NCI-H1417 (cell line): ENCODE results near the gene PRKRA.
"Not testable (repeated sequence)": the region's sequence is repeated elsewhere in the genome, so short reads cannot be mapped to it uniquely, and the experiment has no call there.

ENCODE experiments used
- DNase-seq, 3 experiments: peaks; one replicate each; lab custom pipeline; 2025; lab: John Stamatoyannopoulos, UW

PRKRA gene

DNA sequence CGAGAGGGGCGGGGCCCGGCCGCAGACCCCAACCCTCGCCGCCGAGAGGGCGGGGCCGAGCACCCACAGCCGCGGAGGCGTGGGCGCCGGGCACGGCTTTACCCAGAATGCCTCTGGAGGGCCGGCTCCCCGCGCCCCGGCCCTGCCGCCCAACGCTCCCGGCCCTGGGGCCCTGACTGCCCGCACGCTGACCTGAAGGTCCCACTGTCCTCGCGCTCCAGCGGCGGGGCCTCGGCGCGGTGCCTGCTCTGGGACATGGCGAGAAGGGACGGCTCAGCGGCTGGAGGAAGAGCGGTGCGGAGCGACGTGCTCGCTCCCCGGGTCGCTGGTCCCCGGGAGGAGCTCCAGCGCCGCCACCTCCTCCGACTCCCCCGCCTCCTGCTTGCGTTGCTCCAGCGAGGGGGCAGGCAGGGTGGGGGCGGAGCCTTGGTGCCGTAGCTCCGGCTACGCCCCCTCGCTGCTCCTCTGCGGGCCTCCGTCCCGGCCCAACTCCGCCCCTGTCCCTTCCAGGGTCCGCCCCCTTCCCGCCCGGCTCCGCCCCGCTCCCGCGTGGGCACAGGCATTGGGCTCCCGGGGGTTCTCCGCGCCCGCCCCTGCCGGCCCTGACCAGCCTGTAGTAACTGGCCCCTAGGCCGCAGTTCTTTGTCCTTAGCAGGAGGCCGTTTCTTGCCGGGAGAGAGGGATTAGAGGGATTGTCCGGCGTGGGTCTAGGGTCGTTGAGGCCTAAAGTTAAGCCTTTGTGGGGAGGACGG, at the start of gene PRKRA, which contains the start of gene PJVK:
PRKRA (minus strand) TSS at position 402 of the 752 bp plus-strand sequence; CDS start at position 257, 145 bp downstream.
PJVK (plus strand) TSS at position 605 of the 752 bp plus-strand sequence. CDS start 2,032 bp downstream, outside the sequence.
- peak; percentile 85 to 98 (median 98) for DNase-seq

DNA sequence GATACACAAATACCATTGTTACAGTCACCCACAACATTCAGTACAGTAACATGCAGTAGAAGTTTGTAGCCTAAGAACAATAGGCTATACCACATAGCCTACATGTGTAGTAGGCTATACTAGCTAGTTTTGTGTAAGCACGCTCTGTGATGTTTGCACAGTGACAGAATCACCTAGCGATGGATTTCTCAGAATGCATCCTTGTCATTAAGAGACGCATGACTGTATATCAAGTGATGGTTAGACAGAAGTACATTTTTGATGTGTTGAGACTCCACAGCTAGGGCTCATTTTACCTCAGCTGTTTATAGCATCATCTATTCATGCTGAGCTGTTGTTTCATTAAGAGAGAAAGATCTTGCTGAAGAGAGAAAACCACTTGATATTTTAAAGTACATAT, 48.7 kb upstream of the PRKRA start:
- DNase-seq, result no peak

DNA sequence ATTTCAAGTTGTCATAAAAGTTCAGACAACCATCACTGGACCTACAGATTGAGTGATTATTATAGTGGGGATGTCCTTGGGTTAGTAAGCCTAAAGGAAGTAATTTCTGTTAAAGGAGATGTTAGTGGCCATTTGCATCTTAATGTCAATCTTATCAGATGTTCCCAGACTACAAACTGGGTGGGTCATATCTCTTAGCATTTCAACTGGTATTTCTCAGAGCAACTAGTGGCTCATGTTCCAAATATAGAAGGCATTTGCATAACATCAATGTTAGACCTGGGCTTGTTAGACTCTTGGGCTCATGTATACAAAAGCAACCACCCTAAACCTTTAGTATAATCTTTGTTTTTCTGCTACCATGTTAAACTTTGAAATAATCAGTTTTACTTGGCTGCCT, 47.2 kb upstream of the PRKRA start:
- DNase-seq, result no peak

DNA sequence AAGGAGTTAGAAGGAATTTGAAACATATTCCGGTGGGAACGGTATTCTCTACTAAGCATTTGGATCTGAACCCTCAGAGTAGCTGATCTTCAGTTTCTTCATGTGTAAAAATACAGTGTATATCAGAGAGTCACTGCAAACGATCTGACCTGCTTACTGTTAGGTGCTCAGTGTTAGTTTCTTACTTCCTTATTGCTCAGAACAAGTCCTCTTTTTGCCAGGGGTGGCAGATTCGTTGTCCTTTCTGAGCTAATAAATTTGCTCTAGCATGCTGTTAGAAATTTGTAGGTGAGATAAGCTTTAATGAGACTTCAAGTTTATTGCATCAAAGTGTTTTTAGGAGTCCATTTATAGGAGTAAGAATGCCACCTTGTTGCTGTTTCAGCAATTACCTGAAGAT, 45.1 kb upstream of the PRKRA start:
- no peak for DNase-seq

DNA sequence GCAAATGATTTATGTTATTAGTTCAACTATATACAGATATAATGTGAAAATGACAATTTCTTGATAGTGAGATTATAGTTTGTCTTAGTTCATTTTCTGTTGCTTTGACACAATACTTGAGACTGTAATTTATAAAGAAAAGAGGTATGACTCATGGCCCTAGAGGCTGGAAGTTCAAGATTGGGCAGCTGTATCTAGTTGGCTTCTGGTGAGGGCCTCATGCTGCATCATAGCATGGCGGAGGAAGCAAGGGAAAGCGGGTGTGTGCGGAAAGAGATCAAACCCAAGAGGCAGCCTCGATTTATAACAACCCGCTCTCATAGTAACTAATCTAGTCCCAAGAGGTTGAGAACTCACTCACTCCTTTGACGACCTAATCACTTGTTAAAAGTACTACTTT, 40.6 kb upstream of the PRKRA start:
- DNase-seq, result no peak

DNA sequence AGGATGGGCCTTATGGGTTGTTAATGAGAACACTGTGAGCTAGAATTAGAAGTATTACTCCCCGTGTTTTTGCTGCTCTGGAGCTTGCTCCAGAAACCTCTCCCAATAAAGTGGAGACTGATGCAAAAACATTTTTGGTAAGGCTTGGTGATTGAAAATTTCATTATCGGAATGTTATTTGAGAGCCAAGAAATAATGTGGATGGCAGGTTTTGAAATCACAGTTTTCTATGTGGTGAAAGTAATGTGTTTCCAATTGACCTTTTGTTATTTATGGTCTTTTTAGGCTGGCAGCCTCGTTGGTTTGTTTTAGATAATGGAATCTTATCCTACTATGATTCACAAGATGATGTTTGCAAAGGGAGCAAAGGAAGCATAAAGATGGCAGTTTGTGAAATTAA, 34.4 kb upstream of the PRKRA start:
- no peak for DNase-seq

DNA sequence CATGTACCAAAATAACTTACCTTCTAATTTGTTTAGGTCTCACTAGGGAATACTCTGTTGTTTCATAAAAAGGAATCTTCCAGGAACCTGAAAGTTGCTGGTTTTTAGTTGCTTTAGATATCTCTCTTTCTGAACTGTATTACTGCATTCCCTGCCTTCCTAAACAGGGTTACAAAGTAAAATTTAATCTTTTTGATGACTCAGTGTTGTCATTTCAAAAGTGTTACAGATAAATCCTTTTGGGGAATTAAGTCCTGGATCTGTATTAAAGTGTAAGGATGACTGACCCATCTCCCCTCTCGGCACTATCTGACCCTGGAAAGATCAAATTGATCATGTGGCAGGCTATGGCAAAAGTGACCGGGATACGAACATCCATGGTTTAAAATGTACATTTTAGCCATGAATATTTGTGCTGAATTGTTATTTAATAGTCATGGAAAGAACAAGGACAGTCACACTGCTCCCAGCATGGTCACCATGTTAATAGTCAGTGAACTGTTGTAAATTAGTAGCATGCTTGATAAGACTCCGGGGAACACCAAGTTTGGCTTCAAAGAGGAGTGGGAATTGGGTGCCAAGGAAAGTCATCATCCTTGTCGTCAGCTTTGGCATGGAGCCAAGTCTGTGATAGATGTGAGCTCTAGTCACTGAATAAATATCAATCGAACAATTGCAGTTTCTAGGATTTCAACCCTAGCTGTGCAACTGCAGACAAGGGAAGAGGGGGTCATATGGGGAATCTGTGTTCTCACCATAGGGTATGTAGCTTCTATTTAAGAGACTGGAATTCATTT, 33.5 kb upstream of the PRKRA start:
- peak; percentile 26 to 91 (median 50) for DNase-seq

DNA sequence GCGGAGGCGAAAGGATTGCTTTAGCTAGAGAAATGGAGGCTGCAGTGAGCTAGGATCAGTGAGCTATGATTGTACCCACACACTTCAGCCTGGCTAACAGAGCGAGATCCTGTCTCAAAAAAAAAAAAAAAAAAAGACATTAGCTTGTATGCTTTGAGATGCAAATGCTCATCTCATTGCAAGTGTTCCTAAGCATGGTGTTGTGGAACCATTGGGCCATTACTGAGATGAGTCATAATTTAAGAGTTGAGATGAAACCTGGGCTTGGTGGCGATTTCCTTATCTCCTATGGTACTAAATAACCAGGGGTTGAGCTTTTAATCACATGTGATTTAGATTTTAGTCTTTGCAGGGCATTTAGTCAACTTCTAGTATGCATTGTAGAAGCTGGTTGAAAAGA, 31.5 kb upstream of the PRKRA start:
- peak in 1 of 3 experiments; percentile 12 for DNase-seq

DNA sequence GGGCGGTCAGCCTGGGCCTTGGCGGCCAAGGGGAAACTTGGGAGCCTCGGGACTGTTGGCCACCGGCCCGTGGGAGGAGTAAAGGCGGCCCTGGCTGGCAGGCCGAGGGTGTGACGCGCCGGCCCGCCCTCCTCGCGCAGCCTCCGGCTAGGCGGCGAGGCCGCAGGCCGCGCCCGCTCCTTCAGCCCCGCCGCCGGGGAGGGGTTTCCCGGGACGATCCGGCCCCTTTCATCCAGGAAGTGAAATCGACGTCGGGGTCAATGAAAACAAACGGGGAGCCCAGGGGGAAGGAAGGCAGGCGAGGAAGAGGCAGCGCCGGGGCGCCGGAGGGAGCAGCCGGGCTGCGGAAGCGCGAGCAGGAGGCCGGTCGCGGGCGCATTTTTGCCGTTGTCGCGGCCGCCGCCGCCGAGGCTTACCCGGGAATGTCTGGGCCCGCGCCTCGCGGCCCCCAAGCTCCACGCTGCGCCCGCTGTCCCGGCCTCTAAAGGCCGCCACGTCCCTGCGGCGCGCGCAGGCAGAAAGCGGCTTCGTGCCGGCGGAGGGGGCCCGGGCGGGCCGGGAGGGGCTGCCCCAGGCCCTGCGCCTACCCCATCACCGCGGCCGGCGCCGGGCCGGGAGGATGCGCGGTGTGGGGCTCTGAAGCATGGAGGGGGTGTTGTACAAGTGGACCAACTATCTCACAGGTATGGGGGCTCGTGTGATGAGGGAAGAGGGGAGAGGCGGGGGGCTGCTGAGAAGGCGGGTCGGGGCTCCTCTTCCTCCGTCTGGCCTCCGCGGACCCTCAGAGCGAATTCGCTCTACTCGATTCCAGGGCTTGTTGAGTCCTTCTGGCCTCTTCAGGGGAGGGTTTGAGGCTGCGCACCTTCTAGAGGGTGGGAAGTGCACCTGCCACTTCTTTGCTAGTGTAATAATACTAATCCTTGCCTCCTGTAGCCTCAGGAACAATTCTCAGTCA, 29.5 kb upstream of the PRKRA start, which contains the start of gene PLEKHA3:
PLEKHA3 (plus strand) TSS at position 231 of the 955 bp plus-strand sequence; CDS start at position 644, 413 bp downstream.
- peak; percentile 63 to 92 (median 89) for DNase-seq

DNA sequence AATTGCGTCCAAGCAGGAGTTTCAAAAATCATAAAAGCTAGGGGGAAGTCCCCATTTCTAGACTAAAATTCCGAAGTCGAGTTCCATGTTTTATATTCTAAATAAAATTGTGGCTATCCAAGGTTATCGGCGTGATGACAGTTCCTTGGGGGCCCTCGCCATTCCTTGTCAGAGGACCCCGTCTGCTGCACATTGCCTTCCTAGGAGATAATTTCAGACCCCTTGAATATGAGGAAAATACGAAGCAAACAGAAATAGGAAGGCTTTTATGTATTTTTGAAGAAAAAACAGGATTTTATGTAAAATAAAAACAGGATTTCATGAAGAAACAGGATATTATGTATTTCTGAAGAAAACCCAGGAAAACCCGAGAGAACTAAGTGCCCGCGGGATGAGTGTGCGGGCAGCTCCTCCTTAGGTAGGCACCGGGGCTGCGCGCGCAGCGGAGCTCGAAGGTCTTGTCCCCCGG, 28.8 kb upstream of the PRKRA start:
- DNase-seq, result peak in 1 of 3 experiments; percentile 36

DNA sequence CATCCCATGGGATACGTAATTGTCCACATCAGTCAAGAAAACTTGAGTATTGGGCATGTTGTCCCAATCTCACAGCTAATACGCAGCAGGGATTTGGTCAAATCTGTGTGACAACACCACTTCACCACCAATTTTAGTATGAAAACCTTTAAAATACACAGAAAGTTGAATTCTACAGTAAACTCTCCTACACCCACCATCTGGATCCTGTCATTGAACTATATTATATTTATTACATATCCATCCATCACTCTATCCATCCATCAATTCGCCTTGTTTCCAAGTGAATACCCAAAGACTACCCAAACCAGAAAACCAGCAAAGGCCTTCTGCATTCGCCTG, 28.3 kb upstream of the PRKRA start:
- DNase-seq, result no peak

DNA sequence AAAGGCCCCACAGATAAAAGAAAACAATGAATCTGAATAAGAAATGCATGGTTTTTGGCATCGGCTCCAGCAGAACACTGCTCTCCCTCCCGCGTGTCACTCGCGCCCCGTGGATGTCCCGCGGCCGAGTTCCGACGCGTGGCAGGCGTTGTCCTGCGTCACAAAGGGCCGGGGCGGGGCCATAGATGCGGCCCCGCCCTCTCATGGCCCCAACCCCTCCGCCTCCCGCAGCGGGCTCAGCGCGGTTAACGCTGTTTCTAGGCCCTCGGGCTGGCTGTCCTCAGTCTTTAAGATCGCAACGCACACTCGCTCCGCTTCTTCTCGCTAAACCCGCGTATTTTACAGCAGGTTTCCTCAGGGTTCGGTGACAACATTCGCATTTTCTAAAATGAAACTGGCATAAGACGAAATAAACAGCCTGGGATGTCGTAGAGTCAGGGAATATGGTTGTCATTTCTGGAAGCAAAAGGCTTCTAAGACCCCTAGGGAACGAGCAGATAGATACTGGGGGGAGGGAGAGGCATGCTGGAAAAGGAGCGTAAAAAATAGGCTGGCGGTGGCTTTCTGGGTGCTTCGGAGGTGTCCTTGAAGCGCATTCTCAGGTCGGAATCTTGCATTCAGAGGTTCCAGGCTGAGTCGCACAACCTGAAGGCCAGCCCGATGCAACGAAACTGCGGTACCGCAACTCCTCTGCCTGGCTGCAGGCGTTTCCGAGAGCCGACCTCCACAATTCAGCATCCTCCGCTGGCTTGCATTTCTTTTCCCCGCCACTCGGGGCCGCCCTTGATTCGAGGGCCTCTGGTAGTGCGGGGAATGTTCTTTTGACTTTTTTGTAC, 27.7 kb upstream of the PRKRA start, which contains the start of gene FKBP7:
FKBP7 (minus strand) TSS at position 162 of the 836 bp plus-strand sequence; CDS start at position 61, 101 bp downstream.
- peak; percentile 77 to 91 (median 88) for DNase-seq

DNA sequence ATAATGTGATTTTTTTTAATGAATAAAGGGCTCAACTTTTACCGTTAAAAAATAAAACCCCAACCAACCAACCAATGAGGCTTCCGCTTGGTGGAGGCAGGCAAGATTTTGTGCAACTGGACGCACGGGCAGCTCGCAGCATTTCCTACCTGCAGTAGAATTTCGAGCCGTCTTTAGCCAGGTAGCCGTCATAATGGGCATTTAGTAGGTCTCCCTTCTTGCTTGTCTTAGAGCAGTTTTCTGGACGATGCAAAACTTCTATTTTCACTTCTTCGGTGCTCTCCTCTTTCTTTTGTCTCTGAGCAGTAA, 27.1 kb upstream of the PRKRA start:
- DNase-seq, result no peak

DNA sequence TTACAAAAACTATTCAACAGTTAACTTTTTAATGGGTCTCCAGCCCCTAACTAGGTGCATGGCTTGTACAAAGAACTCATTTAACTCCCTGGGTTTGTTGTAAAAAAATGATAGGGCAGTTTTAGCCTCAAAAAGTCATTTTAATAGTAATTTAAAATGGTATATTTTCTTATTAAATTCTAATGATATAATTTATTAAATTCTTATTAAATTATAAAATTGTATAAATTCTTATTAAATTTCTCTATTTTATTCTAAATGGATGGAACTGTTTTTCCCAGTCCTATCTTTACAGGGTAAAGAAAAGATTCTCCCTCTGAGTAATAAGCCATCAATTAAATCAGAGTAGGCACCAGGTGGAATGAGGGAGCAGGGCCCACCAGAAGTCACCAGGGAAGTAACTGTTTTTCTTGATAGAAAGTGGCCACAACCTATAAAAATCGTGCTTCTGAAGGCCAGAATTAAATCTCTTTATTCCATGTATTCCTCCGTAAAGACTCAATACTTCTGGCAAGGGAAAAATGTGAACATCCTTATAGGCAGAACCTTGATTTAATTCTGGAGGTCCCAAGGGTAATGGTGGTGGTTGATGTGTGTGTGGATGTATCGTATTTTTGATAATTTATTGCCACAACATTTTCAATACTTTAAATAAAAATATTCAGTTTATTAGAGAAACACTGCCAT, 26.6 kb upstream of the PRKRA start:
- peak in 2 of 3 experiments; percentile 21 to 68 for DNase-seq

DNA sequence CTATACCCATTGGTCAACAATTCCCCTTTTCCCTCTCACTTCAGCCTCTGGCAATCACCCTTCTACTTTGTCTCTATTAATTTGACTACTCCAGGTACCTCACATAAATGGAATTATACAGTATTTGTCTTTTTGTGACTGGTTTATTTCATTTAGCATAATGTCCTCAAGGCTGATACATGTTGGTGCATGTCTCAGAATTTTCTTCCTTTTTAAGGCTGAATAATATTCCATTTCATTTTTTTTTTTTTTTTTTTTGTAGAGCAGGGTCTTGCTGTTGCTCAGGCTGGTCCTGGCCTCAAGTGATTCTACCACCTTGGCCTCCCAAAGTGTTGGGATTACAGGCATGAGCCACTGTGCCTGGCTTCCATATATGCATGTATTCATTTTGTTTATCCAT, 25.5 kb upstream of the PRKRA start:
- no peak for DNase-seq

DNA sequence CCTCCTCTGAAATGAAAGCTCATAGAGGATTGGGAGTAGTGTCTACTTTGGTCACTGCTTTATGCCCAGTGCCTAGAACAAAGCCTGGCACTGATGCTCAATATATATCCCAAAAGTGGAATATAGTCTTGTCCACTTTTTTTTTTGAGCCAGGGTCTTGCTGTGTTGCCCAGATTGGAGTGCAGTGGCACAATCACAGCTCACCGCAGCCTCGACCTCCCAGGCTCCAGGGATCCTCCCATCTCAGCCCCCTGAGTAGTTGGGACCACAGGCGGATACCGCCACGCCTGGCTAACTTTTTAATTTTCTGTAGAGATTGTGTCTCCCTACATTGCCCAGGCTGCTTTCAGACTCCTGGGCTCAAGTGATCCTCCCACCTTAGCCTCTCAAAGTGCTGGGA, 23.6 kb upstream of the PRKRA start:
- no peak for DNase-seq

DNA sequence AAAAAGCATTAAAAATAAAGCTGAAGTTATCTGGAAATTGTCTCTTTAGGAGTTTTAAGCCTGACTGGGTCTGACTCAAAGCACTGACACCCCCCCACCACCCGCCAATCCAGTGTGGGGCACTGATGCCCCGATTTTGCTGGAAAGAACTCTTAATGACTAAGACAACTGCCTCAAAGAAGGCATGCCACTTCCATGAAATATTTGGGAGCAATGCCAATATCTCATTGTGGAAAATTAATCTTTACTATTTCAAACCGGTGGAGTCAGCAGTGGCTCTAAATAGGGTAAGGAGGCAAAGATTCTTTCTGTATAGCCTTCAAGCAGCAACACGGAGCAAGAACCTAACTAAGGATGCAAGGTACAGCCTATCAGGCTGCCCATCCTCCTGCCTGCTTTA, 23.0 kb upstream of the PRKRA start:
- no peak for DNase-seq

DNA sequence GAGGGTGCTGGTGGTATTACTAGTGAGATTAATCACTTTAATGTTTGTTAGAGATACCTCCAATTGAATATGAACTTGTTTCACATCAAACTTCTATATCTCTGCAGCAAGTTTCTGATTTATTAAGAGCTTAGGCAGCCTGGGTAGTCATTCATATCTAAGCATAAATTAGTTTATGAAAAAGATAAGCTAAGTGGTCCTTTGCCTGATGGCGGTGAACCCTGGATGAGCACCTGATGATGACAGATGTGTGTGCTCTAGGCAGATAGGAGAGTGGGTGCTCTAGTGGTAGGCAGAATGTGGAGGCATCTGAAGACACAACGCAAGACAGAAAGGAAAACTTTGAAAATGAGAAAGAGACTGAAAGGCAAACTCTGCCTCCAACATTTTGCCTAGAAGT, 22.4 kb upstream of the PRKRA start:
- no peak for DNase-seq

DNA sequence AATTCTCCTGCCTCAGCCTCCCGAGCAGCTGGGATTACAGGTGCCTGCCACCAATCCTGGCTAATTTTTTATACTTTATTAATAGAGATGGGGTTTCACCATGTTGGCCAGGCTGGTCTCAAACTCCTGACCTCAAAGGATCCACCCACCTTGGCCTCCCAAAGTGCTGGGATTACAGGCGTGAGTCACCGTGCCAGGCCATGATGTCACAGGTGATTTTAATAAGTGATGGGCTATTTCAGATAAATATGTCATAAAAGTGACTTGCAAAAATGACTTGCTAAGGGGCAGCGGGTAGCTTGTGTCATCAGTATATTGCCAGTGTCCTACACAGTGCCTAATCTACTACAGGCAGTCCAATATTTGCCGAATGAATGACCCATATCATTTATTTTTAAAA, 20.3 kb upstream of the PRKRA start:
- not testable (repeated sequence) for DNase-seq

DNA sequence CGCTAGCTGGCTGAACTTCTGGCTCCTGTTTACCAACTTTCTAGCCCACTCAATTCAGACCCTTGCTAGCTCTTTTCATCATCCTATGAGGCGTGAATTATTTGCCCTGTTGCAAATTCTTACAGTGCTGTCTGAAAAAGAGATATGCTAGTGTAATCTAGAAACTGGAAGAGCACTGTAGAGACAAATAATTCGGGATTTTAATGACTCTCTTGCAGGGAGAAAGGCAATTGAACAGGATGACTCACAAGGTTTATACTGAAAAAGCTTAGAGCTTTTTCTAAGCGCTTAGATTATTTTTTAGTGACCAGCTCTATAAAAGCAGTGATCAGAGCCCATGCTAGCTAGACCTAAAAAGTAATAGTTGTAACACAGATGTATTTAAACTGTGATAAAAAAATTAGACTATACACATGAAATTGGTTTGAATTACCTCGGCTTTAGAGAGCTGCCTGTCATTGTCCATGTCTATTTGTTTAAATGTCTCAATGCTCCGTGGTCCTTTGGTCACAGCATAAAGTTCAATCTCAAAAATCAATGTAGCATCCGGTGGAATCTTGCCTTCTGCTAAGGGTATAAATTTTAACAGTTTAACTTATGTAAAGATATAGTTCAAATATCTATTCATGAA, 18.4 kb upstream of the PRKRA start:
- DNase-seq, result no peak
